Trophoblast cell (in vitro differentiated cells and primary cell): ENCODE measurements around the gene CHD3.
A peak's percentile ranks its signal among the peaks of the same experiment; 100 is the strongest.

Experiments
- DNase-seq, 2 donors: peaks; one replicate each; pipeline ENCODE4 v3.0.0-alpha.2; 2016
- H2AFZ ChIP-seq: 2 replicates; pipeline ENCODE4 v1.6.1; 2013; ENCODE audit warnings: low read length, moderate library complexity, mild to moderate bottlenecking; ENCODE audit not compliant: insufficient read depth, poor library complexity
- H2AK5ac ChIP-seq: 2 replicates; pipeline ENCODE4 v1.6.1; 2013; ENCODE audit warnings: mild to moderate bottlenecking, low read length
- H2BK120ac ChIP-seq: 2 replicates; pipeline ENCODE4 v1.6.1; 2013; ENCODE audit warnings: low read length, mild to moderate bottlenecking, moderate library complexity; ENCODE audit not compliant: insufficient read depth, poor library complexity
- H2BK12ac ChIP-seq: 2 replicates; pipeline ENCODE4 v1.6.1; 2013; ENCODE audit warnings: mild to moderate bottlenecking, low read length, moderate library complexity
- H2BK5ac ChIP-seq: 2 replicates; pipeline ENCODE4 v1.6.1; 2013; ENCODE audit warnings: low read length, low read depth, moderate library complexity, mild to moderate bottlenecking; ENCODE audit not compliant: poor library complexity
- H3K14ac ChIP-seq: 2 replicates; pipeline ENCODE4 v1.6.1; 2013; ENCODE audit warnings: mild to moderate bottlenecking, low read length
- H3K18ac ChIP-seq: 2 replicates; pipeline ENCODE4 v1.6.1; 2013; ENCODE audit warnings: mild to moderate bottlenecking, low read length
- H3K23ac ChIP-seq: 2 replicates; pipeline ENCODE4 v1.6.1; 2013; ENCODE audit warnings: low read length
- H3K27ac ChIP-seq: 2 replicates; pipeline ENCODE4 v1.5.1; 2013; ENCODE audit warnings: low read depth, mild to moderate bottlenecking, inconsistent platforms, low read length, moderate library complexity
- H3K27me3 ChIP-seq: 2 replicates; pipeline ENCODE4 v1.6.1; 2013; ENCODE audit warnings: inconsistent platforms, mild to moderate bottlenecking, low read length, moderate library complexity; ENCODE audit not compliant: insufficient read depth
- H3K36me3 ChIP-seq, 2 experiments: 1 replicate in 1 of 2; 2 replicates in 1 of 2; pipeline ENCODE4 v1.6.1; 2013; ENCODE audit warnings: low read length in 2 of 2, mild to moderate bottlenecking in 2 of 2, moderate library complexity in 1 of 2; ENCODE audit not compliant: insufficient read depth in 2 of 2, control insufficient read depth in 1 of 2
- H3K4ac ChIP-seq: 2 replicates; pipeline ENCODE4 v1.6.1; 2013; ENCODE audit warnings: low read depth, mild to moderate bottlenecking, low read length, moderate library complexity
- H3K4me1 ChIP-seq, 2 experiments: 1 replicate in 1 of 2; 2 replicates in 1 of 2; pipeline ENCODE4 v1.6.1; 2013; ENCODE audit warnings: low read length in 2 of 2, mild to moderate bottlenecking in 2 of 2, moderate library complexity in 1 of 2; ENCODE audit not compliant: insufficient read depth in 2 of 2, control insufficient read depth in 1 of 2
- H3K4me2 ChIP-seq: 2 replicates; pipeline ENCODE4 v1.6.1; 2013; ENCODE audit warnings: inconsistent platforms, mild to moderate bottlenecking, low read length, moderate library complexity
- H3K4me3 ChIP-seq: 2 replicates; pipeline ENCODE4 v1.5.1; 2013; ENCODE audit warnings: mild to moderate bottlenecking, low read depth, low read length, inconsistent platforms
- H3K79me1 ChIP-seq: one replicate; pipeline ENCODE4 v1.6.1; 2013; ENCODE audit warnings: low read length
- H3K79me2 ChIP-seq: 2 replicates; pipeline ENCODE4 v1.6.1; 2013; ENCODE audit warnings: low read length, mild to moderate bottlenecking; ENCODE audit not compliant: control insufficient read depth, insufficient read depth, poor library complexity
- H3K9ac ChIP-seq: 2 replicates; pipeline ENCODE4 v1.6.1; 2013; ENCODE audit warnings: mild to moderate bottlenecking, low read length
- H3K9me3 ChIP-seq: 2 replicates; pipeline ENCODE4 v1.6.1; 2013; ENCODE audit warnings: low read depth, mild to moderate bottlenecking, control low read depth, inconsistent platforms, low read length; ENCODE audit not compliant: insufficient read depth
- H4K12ac ChIP-seq: 2 replicates; pipeline ENCODE4 v1.6.1; 2013; ENCODE audit warnings: low read depth, mild to moderate bottlenecking, low read length, moderate library complexity
- H4K8ac ChIP-seq: 2 replicates; pipeline ENCODE4 v1.6.1; 2013; ENCODE audit warnings: low read depth, mild to moderate bottlenecking, low read length, moderate library complexity
- H4K91ac ChIP-seq: one replicate; pipeline ENCODE4 v1.6.1; 2013; ENCODE audit warnings: low read depth, mild to moderate bottlenecking, low read length, moderate library complexity
- WGBS: extraction: QIAGEN DNeasy Blood & Tissue Kit; methylation state at CpG from one replicate; pipeline ENCODE4 v1.1.7; 2013; ENCODE audit warnings: missing lambda C conversion rate; ENCODE audit not compliant: insufficient read length, insufficient coverage; ENCODE audit errors: extremely low coverage; 5-methylcytosine and 5-hydroxymethylcytosine counted together

The CHD3 gene

GRCh38 chr17:7854851-7855659, 33.5 kb upstream of the CHD3 start, which contains the start of gene TMEM88:
TMEM88 (plus strand) TSS chr17:7855066; CDS start chr17:7855075, 9 bp downstream.
- no peak within 1 kb of the TSS for H2AFZ ChIP-seq
- no peak within 1 kb of the TSS for H2BK5ac ChIP-seq
- H2BK120ac ChIP-seq, result no peak within 1 kb of the TSS
- peaks cover 44% of the 10 kb centered on the region in 2 experiments for H3K36me3 ChIP-seq
- no peaks in the 10 kb centered on the region for H3K27me3 ChIP-seq
- peaks cover 18 to 37% of the 10 kb centered on the region in 2 experiments for H3K4me1 ChIP-seq
- H4K8ac ChIP-seq, result no peak within 1 kb of the TSS
- H3K14ac ChIP-seq, result peak within 1 kb of the TSS; percentile 13
- no peak within 1 kb of the TSS for H3K4ac ChIP-seq
- peaks cover 19% of the 10 kb centered on the region for H3K79me1 ChIP-seq
- no CpG with 5 or more reads among the region's 57 CpGs for WGBS
- peak within 1 kb of the TSS; percentile 78 for H3K4me2 ChIP-seq
- H4K91ac ChIP-seq, result no peak within 1 kb of the TSS
- peak within 1 kb of the TSS; percentile 65 for H3K4me3 ChIP-seq
- no peak within 1 kb of the TSS for H2BK12ac ChIP-seq
- no peak for DNase-seq
- H3K27ac ChIP-seq, result peak within 1 kb of the TSS; percentile 8
- H3K79me2 ChIP-seq, result peaks cover 2% of the 10 kb centered on the region
- H3K23ac ChIP-seq, result no peak within 1 kb of the TSS
- peak within 1 kb of the TSS; percentile 38 for H4K12ac ChIP-seq
- peak within 1 kb of the TSS; percentile 18 for H3K9ac ChIP-seq
- peak within 1 kb of the TSS; percentile 6 for H3K18ac ChIP-seq
- peaks cover 4% of the 10 kb centered on the region for H3K9me3 ChIP-seq
- no peak within 1 kb of the TSS for H2AK5ac ChIP-seq

DNA sequence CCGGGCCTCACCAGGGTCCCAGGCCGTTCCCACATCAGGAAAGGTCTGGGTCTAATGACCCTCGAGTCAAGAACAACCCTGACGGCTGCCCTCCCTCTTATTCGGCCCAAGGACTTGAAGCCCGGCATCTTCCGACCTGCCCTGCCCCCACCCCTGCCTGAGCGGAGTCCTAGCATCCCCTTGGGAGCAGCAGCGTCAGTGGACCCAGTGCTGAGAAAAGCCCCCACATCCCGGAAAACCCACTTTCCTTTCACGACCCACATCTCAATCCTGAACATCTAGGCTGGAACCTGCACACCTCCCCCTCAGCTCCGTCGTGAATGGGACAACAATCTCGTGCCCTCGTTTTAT, 33.0 kb upstream of the CHD3 start:
- Histone ChIP-seq H3K36me3 (peaks cover 40 to 41% of the 10 kb centered on the region in 2 experiments), H2AK5ac (no peak overlapping the region), H2BK12ac (no peak overlapping the region), H3K23ac (no peak overlapping the region), H2BK120ac (no peak overlapping the region), H3K18ac (peak overlapping the region; percentile 6), H3K9ac (no peak overlapping the region), H3K27me3 (no peaks in the 10 kb centered on the region), H3K4ac (no peak overlapping the region), H2BK5ac (no peak overlapping the region), H4K12ac (peak overlapping the region; percentile 38), H3K14ac (no peak overlapping the region), H4K8ac (no peak overlapping the region), H3K27ac (no peak overlapping the region), H3K4me3 (peak overlapping the region; percentile 65), H3K4me2 (peak overlapping the region; percentile 78), H3K4me1 (peaks cover 18 to 37% of the 10 kb centered on the region in 2 experiments), H4K91ac (no peak overlapping the region), H3K9me3 (peaks cover 4% of the 10 kb centered on the region), H3K79me2 (peaks cover 2% of the 10 kb centered on the region), H3K79me1 (peaks cover 19% of the 10 kb centered on the region), H2AFZ (no peak overlapping the region)
- WGBS, result no CpG with 5 or more reads among the region's 15 CpGs
- no peak for DNase-seq

GRCh38 chr17:7856011-7856810, 32.4 kb upstream of the CHD3 start:
- H2BK5ac ChIP-seq, result peak overlapping the region; percentile 14
- H2BK12ac ChIP-seq, result no peak overlapping the region
- H2BK120ac ChIP-seq, result no peak overlapping the region
- H3K18ac ChIP-seq, result no peak overlapping the region
- peak overlapping the region; percentile 12 for H3K14ac ChIP-seq
- peaks cover 2% of the 10 kb centered on the region for H3K79me2 ChIP-seq
- peak overlapping the region; percentile 34 for H3K4me3 ChIP-seq
- no peaks in the 10 kb centered on the region for H3K27me3 ChIP-seq
- H3K23ac ChIP-seq, result no peak overlapping the region
- H3K27ac ChIP-seq, result peak overlapping the region; percentile 97
- H3K4me1 ChIP-seq, result peaks cover 18 to 37% of the 10 kb centered on the region in 2 experiments
- no peak overlapping the region for H4K12ac ChIP-seq
- H4K91ac ChIP-seq, result peak overlapping the region; percentile 48
- peak overlapping the region; percentile 3 for H2AFZ ChIP-seq
- H3K9me3 ChIP-seq, result peaks cover 4% of the 10 kb centered on the region
- DNase-seq, result no peak
- no peak overlapping the region for H2AK5ac ChIP-seq
- H3K79me1 ChIP-seq, result peaks cover 19% of the 10 kb centered on the region
- peak overlapping the region; percentile 78 for H3K4me2 ChIP-seq
- H3K4ac ChIP-seq, result peak overlapping the region; percentile 17
- H4K8ac ChIP-seq, result peak overlapping the region; percentile 40
- H3K9ac ChIP-seq, result peak overlapping the region; percentile 41
- H3K36me3 ChIP-seq, result peaks cover 34 to 35% of the 10 kb centered on the region in 2 experiments
- WGBS, result no CpG with 5 or more reads among the region's 29 CpGs

GRCh38 chr17:7856811-7857712, 31.5 kb upstream of the CHD3 start, which contains the start of gene NAA38:
NAA38 (minus strand) TSS chr17:7857559; CDS start chr17:7857463, 96 bp downstream.
- H2BK5ac ChIP-seq, result peak within 1 kb of the TSS; percentile 89
- H3K9ac ChIP-seq, result peak within 1 kb of the TSS; percentile 98
- peak within 1 kb of the TSS; percentile 92 for H4K91ac ChIP-seq
- peak within 1 kb of the TSS; percentile 75 for H2BK120ac ChIP-seq
- no peak within 1 kb of the TSS for H2AK5ac ChIP-seq
- no peaks in the 10 kb centered on the region for H3K27me3 ChIP-seq
- H3K14ac ChIP-seq, result peak within 1 kb of the TSS; percentile 82
- peak within 1 kb of the TSS; percentile 62 for H3K18ac ChIP-seq
- H4K8ac ChIP-seq, result peak within 1 kb of the TSS; percentile 96
- peaks cover 18 to 33% of the 10 kb centered on the region in 2 experiments for H3K4me1 ChIP-seq
- peaks cover 4% of the 10 kb centered on the region for H3K9me3 ChIP-seq
- WGBS, result no CpG with 5 or more reads among the region's 64 CpGs
- H3K79me2 ChIP-seq, result peaks cover 2% of the 10 kb centered on the region
- no peak within 1 kb of the TSS for H3K23ac ChIP-seq
- H2BK12ac ChIP-seq, result no peak within 1 kb of the TSS
- H2AFZ ChIP-seq, result peak within 1 kb of the TSS; percentile 86
- peaks cover 19% of the 10 kb centered on the region for H3K79me1 ChIP-seq
- H4K12ac ChIP-seq, result peak within 1 kb of the TSS; percentile 81
- H3K4me2 ChIP-seq, result peak within 1 kb of the TSS; percentile 78
- peaks cover 28 to 29% of the 10 kb centered on the region in 2 experiments for H3K36me3 ChIP-seq
- peak; percentile 99 to 100 for DNase-seq
- H3K27ac ChIP-seq, result peak within 1 kb of the TSS; percentile 97
- peak within 1 kb of the TSS; percentile 24 for H3K4ac ChIP-seq
- H3K4me3 ChIP-seq, result peak within 1 kb of the TSS; percentile 79
